Spleen (tissue), 7 donors: Measurements from ENCODE around the gene FBXO11.

Experiments used
- CTCF ChIP-seq, 11 experiments: fragments of 200-600 bp in 7 of 11; fragments of 450-650 bp in 4 of 11; sonication (generic) in 4 of 11; IDR thresholded peaks in 8 of 11; conservative IDR thresholded peaks in 3 of 11; 1 replicate in 7 of 11; 2 replicates in 4 of 11; pipeline versions ENCODE4 v1.4.0 to v1.8.0; 2016 to 2021; ENCODE audit warnings: antibody characterized with exemption in 11 of 11, inconsistent platforms in 4 of 11, mild to moderate bottlenecking in 1 of 11
- POLR2AphosphoS5 ChIP-seq, 3 donors: sonication (generic); formaldehyde crosslinking; IDR thresholded peaks; one replicate each; pipeline ENCODE4 v1.5.1; 2017; ENCODE audit warnings: antibody characterized with exemption in 3 of 3
- donor health status: DM: no; HTN: no; CAD: no; lungs with moderate emphysema.
- donor health status: DM: no; HTN: no; CAD: no.
- donor health status: DM: no; HTN: no; CAD: no.

DNA sequence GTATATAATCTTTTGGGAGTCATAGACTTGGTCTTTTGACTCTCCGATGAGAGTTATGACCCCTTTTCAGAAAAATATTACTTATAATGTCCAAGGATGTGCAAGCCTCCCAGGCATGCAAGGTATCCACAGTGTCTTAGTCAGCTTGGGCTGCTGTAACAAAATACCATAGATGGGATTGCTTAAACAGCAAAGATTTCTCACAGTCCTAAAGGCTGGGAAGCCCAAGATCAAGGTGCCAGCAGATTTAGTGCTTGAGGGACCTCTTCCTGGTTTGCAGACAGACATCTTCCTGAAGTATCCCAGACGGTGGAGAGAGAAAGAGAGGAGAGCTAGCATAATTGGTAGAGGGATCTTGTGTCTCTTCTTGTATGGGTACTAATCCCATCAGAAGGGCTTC, 35.6 kb upstream of the FBXO11 start:
- TF ChIP-seq CTCF (IDR thresholded peaks at IDR 0.05 in 8 of 11, conservative IDR thresholded peaks at IDR 0.05 in 3 of 11), result no peak
- no peak for TF ChIP-seq POLR2AphosphoS5 (IDR thresholded peaks at IDR 0.05)
